ENCODE results near the gene HSPH1. TPM values are rescaled to one million over a fixed set of nuclear protein-coding genes. Genes with fewer than 3 reads are reported as not detected.

Gene HSPH1
- total RNA-seq, 2 experiments from 2014 or later: 226 to 238 TPM

GRCh38 chr13:31151837-31152236 lies 9.9 kb downstream of the HSPH1 start:
- Histone ChIP-seq H3K27ac (ENCODE audit: low read depth in 1 of 2, low read length in 2 of 2) (no peak overlapping the region), H3K9me3 (ENCODE audit: control insufficient read depth in 1 of 2, insufficient read depth in 1 of 2, low read length in 2 of 2) (no peaks in the 10 kb centered on the region), H3K4me3 (ENCODE audit: low read length) (no peak overlapping the region), H3K4me1 (ENCODE audit: insufficient read depth, low read length) (no peaks in the 10 kb centered on the region), H3K36me3 (ENCODE audit: insufficient read depth, low read length) (peaks cover 91% of the 10 kb centered on the region), H3K27me3 (ENCODE audit: control insufficient read depth in 1 of 2, insufficient read depth in 2 of 2, low read length in 2 of 2) (no peaks in the 10 kb centered on the region)
- Mint-ChIP-seq H3K27ac (no peak overlapping the region), H3K9me3 (no peaks in the 10 kb centered on the region), H3K4me3 (no peak overlapping the region), H3K27me3 (no peaks in the 10 kb centered on the region), H3K36me3 (ENCODE audit: low read depth) (peaks cover 90% of the 10 kb centered on the region), H3K4me1 (ENCODE audit: low read depth) (peaks cover 30% of the 10 kb centered on the region)
- POLR2A ChIA-PET: interaction anchor here (0.6 to 2.5 kb wide), 2 partner anchors 10 to 13 kb away, joined by 4 to 13 read pairs; partner anchors contain the start of gene HSPH1
- TF ChIP-seq CTCF (IDR thresholded peaks at IDR 0.05): no peak
- ATAC-seq (ENCODE audit: poor library complexity) (no peak), DNase-seq (no peak)
- CTCF ChIA-PET: interaction anchor here (1.5 kb wide), 1 partner anchor 48 kb away, joined by 4 read pairs; the partner anchor contains the start of gene B3GLCT
- intact Hi-C loops (cut with DNase I, micrococcal nuclease): no loop called here

GRCh38 chr13:31150315-31150985 lies 11.3 kb downstream of the HSPH1 start:
- Mint-ChIP-seq H3K9me3 (no peaks in the 10 kb centered on the region), H3K27ac (no peak overlapping the region), H3K27me3 (no peaks in the 10 kb centered on the region), H3K36me3 (ENCODE audit: low read depth) (peaks cover 95% of the 10 kb centered on the region), H3K4me1 (ENCODE audit: low read depth) (peaks cover 31% of the 10 kb centered on the region), H3K4me3 (no peak overlapping the region)
- ChIA-PET POLR2A (interaction anchor here (2.5 kb wide), 1 partner anchor 11 kb away, joined by 13 read pairs; the partner anchor contains the start of gene HSPH1), CTCF (no interaction called here)
- ATAC-seq (ENCODE audit: poor library complexity): no peak
- no peaks in the 10 kb centered on the region for H3K27me3 ChIP-seq (ENCODE audit: control insufficient read depth in 1 of 2, insufficient read depth in 2 of 2, low read length in 2 of 2)
- no peak overlapping the region for H3K27ac ChIP-seq (ENCODE audit: low read depth in 1 of 2, low read length in 2 of 2)
- TF ChIP-seq CTCF (IDR thresholded peaks at IDR 0.05): no peak
- H3K4me3 ChIP-seq (ENCODE audit: low read length): no peak overlapping the region
- H3K4me1 ChIP-seq (ENCODE audit: insufficient read depth, low read length): no peaks in the 10 kb centered on the region
- peaks cover 98% of the 10 kb centered on the region for H3K36me3 ChIP-seq (ENCODE audit: insufficient read depth, low read length)
- DNase-seq: no peak
- intact Hi-C loops (cut with DNase I, micrococcal nuclease): no loop called here
- H3K9me3 ChIP-seq (ENCODE audit: control insufficient read depth in 1 of 2, insufficient read depth in 1 of 2, low read length in 2 of 2): no peaks in the 10 kb centered on the region

- intact Hi-C loops (cut with DNase I, micrococcal nuclease): no loop called here
- Histone ChIP-seq H3K9me3 (ENCODE audit: control insufficient read depth in 1 of 2, insufficient read depth in 1 of 2, low read length in 2 of 2) (no peaks in the 10 kb centered on the region), H3K27ac (ENCODE audit: low read depth in 1 of 2, low read length in 2 of 2) (no peak overlapping the region), H3K4me3 (ENCODE audit: low read length) (no peak overlapping the region), H3K36me3 (ENCODE audit: insufficient read depth, low read length) (peaks cover 98% of the 10 kb centered on the region), H3K27me3 (ENCODE audit: control insufficient read depth in 1 of 2, insufficient read depth in 2 of 2, low read length in 2 of 2) (no peaks in the 10 kb centered on the region), H3K4me1 (ENCODE audit: insufficient read depth, low read length) (no peaks in the 10 kb centered on the region)
- TF ChIP-seq CTCF (IDR thresholded peaks at IDR 0.05): no peak
- Mint-ChIP-seq H3K27me3 (no peaks in the 10 kb centered on the region), H3K36me3 (ENCODE audit: low read depth) (peaks cover 95% of the 10 kb centered on the region), H3K27ac (no peak overlapping the region), H3K4me1 (ENCODE audit: low read depth) (peaks cover 37% of the 10 kb centered on the region), H3K9me3 (no peaks in the 10 kb centered on the region), H3K4me3 (no peak overlapping the region)
- CTCF ChIA-PET: no interaction called here
- POLR2A ChIA-PET: interaction anchor here (1.0 kb wide), 1 partner anchor 12 kb away, joined by 3 read pairs; no protein-coding TSS in a partner anchor
- ATAC-seq (ENCODE audit: poor library complexity): no peak
- no peak for DNase-seq
These were observed 12.1 kb downstream of the HSPH1 start for GRCh38 chr13:31149604-31150003.

All from CD4-positive, alpha-beta T cell (primary cell).